SK-N-SH (cell line): ENCODE results near the gene FAM227B.

Source experiments
- MXI1 ChIP-seq: IDR thresholded peaks from 2 replicates; pipeline ENCODE4 v1.6.1; 2012; ENCODE audit warnings: mild to moderate bottlenecking, low read depth, low read length, improper control_type of control experiment
- TAF1 ChIP-seq: IDR thresholded peaks from 2 replicates; pipeline ENCODE4 v1.6.1; 2012; ENCODE audit warnings: low read depth, mild to moderate bottlenecking, low read length, moderate library complexity, borderline replicate concordance
- TF ChIP-seq, protein P1 (sequence below): fragments of 200-600 bp; sonication (generic); IDR thresholded peaks from 2 replicates; pipeline ENCODE4 v1.6.1; 2017; ENCODE audit warnings: antibody characterized with exemption, mild to moderate bottlenecking, moderate library complexity
- TF ChIP-seq, protein P2 (sequence below): IDR thresholded peaks from 2 replicates; pipeline ENCODE4 v1.4.0; 2012; ENCODE audit warnings: low read depth, borderline replicate concordance

DNA sequence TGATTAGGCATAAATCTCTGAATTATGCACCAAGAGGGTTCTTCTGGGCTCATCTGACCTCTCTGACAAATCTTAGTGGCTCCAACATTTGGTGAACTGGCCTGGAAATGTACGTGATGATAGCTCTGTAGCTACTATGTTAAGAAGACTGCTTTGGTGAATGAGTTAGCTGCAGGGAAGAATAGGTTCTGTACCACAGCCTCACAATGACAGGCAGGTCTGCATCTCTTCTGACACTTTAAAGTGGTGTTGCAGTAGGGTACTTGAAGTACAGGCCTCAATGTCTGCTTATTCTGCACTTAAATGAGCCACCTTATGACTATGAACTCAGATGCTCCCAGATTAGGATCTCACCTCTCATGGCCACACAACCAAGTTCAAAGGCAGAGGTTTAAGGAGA lies 190.6 kb downstream of the FAM227B start:
- TF ChIP-seq, protein P1, sequence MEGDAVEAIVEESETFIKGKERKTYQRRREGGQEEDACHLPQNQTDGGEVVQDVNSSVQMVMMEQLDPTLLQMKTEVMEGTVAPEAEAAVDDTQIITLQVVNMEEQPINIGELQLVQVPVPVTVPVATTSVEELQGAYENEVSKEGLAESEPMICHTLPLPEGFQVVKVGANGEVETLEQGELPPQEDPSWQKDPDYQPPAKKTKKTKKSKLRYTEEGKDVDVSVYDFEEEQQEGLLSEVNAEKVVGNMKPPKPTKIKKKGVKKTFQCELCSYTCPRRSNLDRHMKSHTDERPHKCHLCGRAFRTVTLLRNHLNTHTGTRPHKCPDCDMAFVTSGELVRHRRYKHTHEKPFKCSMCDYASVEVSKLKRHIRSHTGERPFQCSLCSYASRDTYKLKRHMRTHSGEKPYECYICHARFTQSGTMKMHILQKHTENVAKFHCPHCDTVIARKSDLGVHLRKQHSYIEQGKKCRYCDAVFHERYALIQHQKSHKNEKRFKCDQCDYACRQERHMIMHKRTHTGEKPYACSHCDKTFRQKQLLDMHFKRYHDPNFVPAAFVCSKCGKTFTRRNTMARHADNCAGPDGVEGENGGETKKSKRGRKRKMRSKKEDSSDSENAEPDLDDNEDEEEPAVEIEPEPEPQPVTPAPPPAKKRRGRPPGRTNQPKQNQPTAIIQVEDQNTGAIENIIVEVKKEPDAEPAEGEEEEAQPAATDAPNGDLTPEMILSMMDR = no peak
- TF ChIP-seq, protein P2, sequence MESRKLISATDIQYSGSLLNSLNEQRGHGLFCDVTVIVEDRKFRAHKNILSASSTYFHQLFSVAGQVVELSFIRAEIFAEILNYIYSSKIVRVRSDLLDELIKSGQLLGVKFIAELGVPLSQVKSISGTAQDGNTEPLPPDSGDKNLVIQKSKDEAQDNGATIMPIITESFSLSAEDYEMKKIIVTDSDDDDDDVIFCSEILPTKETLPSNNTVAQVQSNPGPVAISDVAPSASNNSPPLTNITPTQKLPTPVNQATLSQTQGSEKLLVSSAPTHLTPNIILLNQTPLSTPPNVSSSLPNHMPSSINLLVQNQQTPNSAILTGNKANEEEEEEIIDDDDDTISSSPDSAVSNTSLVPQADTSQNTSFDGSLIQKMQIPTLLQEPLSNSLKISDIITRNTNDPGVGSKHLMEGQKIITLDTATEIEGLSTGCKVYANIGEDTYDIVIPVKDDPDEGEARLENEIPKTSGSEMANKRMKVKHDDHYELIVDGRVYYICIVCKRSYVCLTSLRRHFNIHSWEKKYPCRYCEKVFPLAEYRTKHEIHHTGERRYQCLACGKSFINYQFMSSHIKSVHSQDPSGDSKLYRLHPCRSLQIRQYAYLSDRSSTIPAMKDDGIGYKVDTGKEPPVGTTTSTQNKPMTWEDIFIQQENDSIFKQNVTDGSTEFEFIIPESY = no peak
- TF ChIP-seq TAF1 (no peak), MXI1 (no peak)
